Measurements from ENCODE around the gene CAPZA1.

DNA sequence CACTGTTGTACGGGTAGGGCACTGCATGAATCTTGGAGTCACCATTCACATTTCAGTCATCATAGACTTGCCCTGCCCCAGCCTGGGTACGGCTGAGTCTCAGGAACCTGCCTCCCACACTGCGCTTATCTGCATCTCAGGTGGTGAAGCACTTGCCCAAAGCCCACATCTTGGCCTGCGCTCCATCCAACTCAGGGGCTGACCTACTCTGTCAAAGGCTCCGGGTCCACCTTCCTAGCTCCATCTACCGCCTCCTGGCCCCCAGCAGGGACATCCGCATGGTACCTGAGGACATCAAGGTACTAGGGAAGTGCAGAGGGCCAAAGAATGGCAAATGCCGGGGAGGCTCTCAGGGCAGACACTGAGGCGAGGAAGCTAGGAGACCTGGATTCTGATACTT, 75.6 kb downstream of the CAPZA1 start:
- TF ChIP-seq, protein P1, sequence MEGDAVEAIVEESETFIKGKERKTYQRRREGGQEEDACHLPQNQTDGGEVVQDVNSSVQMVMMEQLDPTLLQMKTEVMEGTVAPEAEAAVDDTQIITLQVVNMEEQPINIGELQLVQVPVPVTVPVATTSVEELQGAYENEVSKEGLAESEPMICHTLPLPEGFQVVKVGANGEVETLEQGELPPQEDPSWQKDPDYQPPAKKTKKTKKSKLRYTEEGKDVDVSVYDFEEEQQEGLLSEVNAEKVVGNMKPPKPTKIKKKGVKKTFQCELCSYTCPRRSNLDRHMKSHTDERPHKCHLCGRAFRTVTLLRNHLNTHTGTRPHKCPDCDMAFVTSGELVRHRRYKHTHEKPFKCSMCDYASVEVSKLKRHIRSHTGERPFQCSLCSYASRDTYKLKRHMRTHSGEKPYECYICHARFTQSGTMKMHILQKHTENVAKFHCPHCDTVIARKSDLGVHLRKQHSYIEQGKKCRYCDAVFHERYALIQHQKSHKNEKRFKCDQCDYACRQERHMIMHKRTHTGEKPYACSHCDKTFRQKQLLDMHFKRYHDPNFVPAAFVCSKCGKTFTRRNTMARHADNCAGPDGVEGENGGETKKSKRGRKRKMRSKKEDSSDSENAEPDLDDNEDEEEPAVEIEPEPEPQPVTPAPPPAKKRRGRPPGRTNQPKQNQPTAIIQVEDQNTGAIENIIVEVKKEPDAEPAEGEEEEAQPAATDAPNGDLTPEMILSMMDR (conservative IDR thresholded peaks at IDR 0.05 in 1 of 2, IDR thresholded peaks at IDR 0.05 in 1 of 2; ENCODE audit: extremely low read depth in 1 of 2, insufficient read depth in 1 of 2, low read depth in 1 of 2, low read length in 2 of 2): no peak
- TF ChIP-seq EZH2 (IDR thresholded peaks at IDR 0.05; ENCODE audit: borderline replicate concordance, low read length): no peak

Data from mammary epithelial cell (primary cell).